Mammary epithelial cell (primary cell): ENCODE data around the gene CHID1.

Source experiments
- CTCF ChIP-seq, 2 donors: IDR thresholded peaks in 1 of 2; conservative IDR thresholded peaks in 1 of 2; 2 replicates each; pipeline ENCODE4 v1.5.1; 2011 to 2012; ENCODE audit warnings: inconsistent platforms in 2 of 2, low read length in 2 of 2, mild to moderate bottlenecking in 2 of 2, control low read depth in 1 of 2, low read depth in 1 of 2; ENCODE audit not compliant: insufficient read depth in 1 of 2; ENCODE audit errors: extremely low read depth in 1 of 2
- EZH2 ChIP-seq: IDR thresholded peaks from 2 replicates; pipeline ENCODE4 v1.6.1; 2012; ENCODE audit warnings: low read length, inconsistent platforms, borderline replicate concordance

DNA sequence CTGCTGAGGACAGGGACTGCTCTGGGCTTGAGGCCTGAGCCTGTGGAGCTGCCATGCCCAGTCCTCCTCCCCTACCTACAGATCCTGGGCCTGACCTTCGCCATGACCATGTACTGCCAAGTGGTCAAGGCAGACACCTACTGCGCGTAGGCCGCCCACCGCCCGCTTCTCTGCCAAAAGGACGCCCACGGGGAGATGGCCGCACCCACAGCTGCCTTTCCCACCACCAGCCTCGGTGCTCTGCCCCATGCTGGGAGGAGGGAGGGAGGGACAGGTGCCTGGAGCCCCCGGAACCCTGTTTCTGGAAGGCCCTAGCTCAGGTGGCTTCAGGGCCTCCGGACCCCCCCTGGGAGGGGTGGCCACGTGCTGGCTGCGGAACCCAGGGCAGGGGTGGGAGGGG, 44.1 kb downstream of the CHID1 start:
- TF ChIP-seq CTCF (conservative IDR thresholded peaks at IDR 0.05 in 1 of 2, IDR thresholded peaks at IDR 0.05 in 1 of 2; ENCODE audit: extremely low read depth in 1 of 2, insufficient read depth in 1 of 2, low read depth in 1 of 2, low read length in 2 of 2) (no peak), EZH2 (no peak)
